K562 (cell line): ENCODE data around the gene EXOSC1.
A peak's percentile ranks its signal among the peaks of the same experiment; 100 is the strongest.

Experiments used
- CBX3 ChIP-seq, 2 experiments: IDR thresholded peaks; 1 replicate in 1 of 2; 2 replicates in 1 of 2; pipeline ENCODE4 v1.6.1; 2012; ENCODE audit warnings: inconsistent platforms in 2 of 2, low read length in 2 of 2, borderline replicate concordance in 1 of 2, control low read depth in 1 of 2
- EP300 ChIP-seq: IDR thresholded peaks from 2 replicates; pipeline ENCODE4 v1.6.1; 2012; ENCODE audit warnings: low read length, improper control_type of control experiment
- FOXA3 ChIP-seq, 2 experiments: fragments of 450-650 bp in 1 of 2; sonication (generic) in 1 of 2; formaldehyde crosslinking; IDR thresholded peaks in 1 of 2; conservative IDR thresholded peaks in 1 of 2; 2 replicates each; pipeline versions ENCODE4 v1.4.0 to v1.8.0; 2020 to 2022; ENCODE audit warnings: mild to moderate bottlenecking in 2 of 2, missing genetic modification reagents in 1 of 2
- NR2C2 ChIP-seq, 2 experiments: fragments of 200-800 bp in 1 of 2; sonication (Bioruptor generic) in 1 of 2; sonication (generic) in 1 of 2; formaldehyde crosslinking in 1 of 2; IDR thresholded peaks; 2 replicates each; pipeline versions ENCODE4 v1.6.1 to v1.8.0; 2016 to 2022; ENCODE audit warnings: mild to moderate bottlenecking in 1 of 2, missing compliant biosample characterization in 1 of 2, missing genetic modification characterization in 1 of 2, missing genetic modification reagents in 1 of 2
- POLR2A ChIP-seq: fragments of 450-650 bp; conservative IDR thresholded peaks from 2 replicates; pipeline ENCODE4 v1.6.1; 2016
- RAD21 ChIP-seq, 2 experiments: fragments of 250-450 bp in 1 of 2; fragments of 450-650 bp in 1 of 2; sonication (Bioruptor Pico) in 1 of 2; formaldehyde crosslinking in 1 of 2; IDR thresholded peaks in 1 of 2; conservative IDR thresholded peaks in 1 of 2; 2 replicates each; pipeline versions ENCODE4 v1.4.0 to v1.8.0; 2020 to 2022; ENCODE audit warnings: mild to moderate bottlenecking in 2 of 2, moderate library complexity in 1 of 2
- RAD51 ChIP-seq: fragments of 450-650 bp; IDR thresholded peaks from 2 replicates; pipeline ENCODE4 v1.7.1; 2016; ENCODE audit warnings: low read depth, mild to moderate bottlenecking, borderline replicate concordance
- RBBP5 ChIP-seq: fragments of 200-600 bp; sonication (generic); IDR thresholded peaks from 2 replicates; pipeline ENCODE4 v1.6.1; 2012; ENCODE audit warnings: borderline replicate concordance, mild to moderate bottlenecking, low read length, control low read depth, inconsistent platforms; ENCODE audit not compliant: insufficient read depth, poor library complexity, severe bottlenecking
- REST ChIP-seq, 2 experiments: fragments of 450-650 bp; formaldehyde crosslinking in 1 of 2; IDR thresholded peaks; 2 replicates each; pipeline versions ENCODE4 v1.4.0 to v1.6.1; 2014 to 2020; ENCODE audit warnings: mild to moderate bottlenecking in 2 of 2, borderline replicate concordance in 1 of 2, low read depth in 1 of 2
- ZBTB34 ChIP-seq: fragments of 250-450 bp; sonication (Bioruptor Pico); IDR thresholded peaks from 2 replicates; pipeline ENCODE4 v1.8.0; 2021; ENCODE audit warnings: mild to moderate bottlenecking, moderate library complexity
- ZFP30 ChIP-seq: fragments of 250-450 bp; sonication (Bioruptor Pico); IDR thresholded peaks from 2 replicates; pipeline ENCODE4 v1.8.0; 2022; ENCODE audit warnings: moderate library complexity, mild to moderate bottlenecking, inconsistent platforms, borderline replicate concordance
- TF ChIP-seq, protein P1 (sequence below): sonication (generic); formaldehyde crosslinking; IDR thresholded peaks from 2 replicates; pipeline ENCODE4 v1.8.1; 2022; ENCODE audit warnings: missing genetic modification reagents

DNA sequence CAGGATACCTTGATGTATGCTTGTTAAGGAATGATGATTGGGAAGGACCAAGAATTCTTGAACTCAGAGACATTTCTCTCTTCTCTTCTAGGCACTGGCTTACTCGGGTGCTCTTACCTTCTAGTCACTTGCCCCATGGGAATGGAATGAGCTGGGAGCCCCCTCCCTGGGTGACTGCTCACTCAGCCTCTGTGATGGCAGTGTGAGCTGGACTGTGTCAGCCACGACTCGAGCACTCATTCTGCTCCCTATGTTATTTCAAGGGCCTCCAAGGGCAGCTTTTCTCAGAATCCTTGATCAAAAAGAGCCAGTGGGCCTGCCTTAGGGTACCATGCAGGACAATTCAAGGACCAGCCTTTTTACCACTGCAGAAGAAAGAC, 10.9 kb upstream of the EXOSC1 start:
- TF ChIP-seq EP300: no peak
- no peak for TF ChIP-seq FOXA3 (CRISPR knock-in tag; conservative IDR thresholded peaks at IDR 0.05 in 1 of 2, IDR thresholded peaks at IDR 0.05 in 1 of 2)
- no peak for TF ChIP-seq RAD21 (CRISPR knock-in tag; conservative IDR thresholded peaks at IDR 0.05 in 1 of 2, IDR thresholded peaks at IDR 0.05 in 1 of 2)
- TF ChIP-seq RAD51: no peak
- TF ChIP-seq, protein P1, sequence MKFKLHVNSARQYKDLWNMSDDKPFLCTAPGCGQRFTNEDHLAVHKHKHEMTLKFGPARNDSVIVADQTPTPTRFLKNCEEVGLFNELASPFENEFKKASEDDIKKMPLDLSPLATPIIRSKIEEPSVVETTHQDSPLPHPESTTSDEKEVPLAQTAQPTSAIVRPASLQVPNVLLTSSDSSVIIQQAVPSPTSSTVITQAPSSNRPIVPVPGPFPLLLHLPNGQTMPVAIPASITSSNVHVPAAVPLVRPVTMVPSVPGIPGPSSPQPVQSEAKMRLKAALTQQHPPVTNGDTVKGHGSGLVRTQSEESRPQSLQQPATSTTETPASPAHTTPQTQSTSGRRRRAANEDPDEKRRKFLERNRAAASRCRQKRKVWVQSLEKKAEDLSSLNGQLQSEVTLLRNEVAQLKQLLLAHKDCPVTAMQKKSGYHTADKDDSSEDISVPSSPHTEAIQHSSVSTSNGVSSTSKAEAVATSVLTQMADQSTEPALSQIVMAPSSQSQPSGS: no peak
- no peak for TF ChIP-seq REST (IDR thresholded peaks at IDR 0.05; ENCODE audit: borderline replicate concordance)
- no peak for TF ChIP-seq REST (CRISPR knock-in tag; IDR thresholded peaks at IDR 0.05; ENCODE audit: low read depth)
- TF ChIP-seq ZFP30 (CRISPR knock-in tag): no peak
- TF ChIP-seq POLR2A: 0 out of 2 replicates have a peak, but pooled peaks have one; percentile 6
- TF ChIP-seq CBX3 (IDR thresholded peaks at IDR 0.05; ENCODE audit: borderline replicate concordance in 1 of 2, low read length in 2 of 2): no peak
- TF ChIP-seq NR2C2 (CRISPR knock-in tag; IDR thresholded peaks at IDR 0.05): no peak
- no peak for TF ChIP-seq NR2C2 (tag; IDR thresholded peaks at IDR 0.05)
- no peak for TF ChIP-seq ZBTB34
- no peak for TF ChIP-seq RBBP5
